ENCODE data around the gene FAM162A.
"Not testable (repeated sequence)": the region's sequence is repeated elsewhere in the genome, so short reads cannot be mapped to it uniquely, and the experiment has no call there.

Gene FAM162A

GRCh38 chr3:122427857-122428471 is 44.0 kb downstream of the FAM162A start:
- no peak overlapping the region for H3K4me3 ChIP-seq (ENCODE audit: control insufficient read depth, low read depth, low read length)
- no peak for DNase-seq (ENCODE audit: low read depth)
- TF ChIP-seq, protein P1, sequence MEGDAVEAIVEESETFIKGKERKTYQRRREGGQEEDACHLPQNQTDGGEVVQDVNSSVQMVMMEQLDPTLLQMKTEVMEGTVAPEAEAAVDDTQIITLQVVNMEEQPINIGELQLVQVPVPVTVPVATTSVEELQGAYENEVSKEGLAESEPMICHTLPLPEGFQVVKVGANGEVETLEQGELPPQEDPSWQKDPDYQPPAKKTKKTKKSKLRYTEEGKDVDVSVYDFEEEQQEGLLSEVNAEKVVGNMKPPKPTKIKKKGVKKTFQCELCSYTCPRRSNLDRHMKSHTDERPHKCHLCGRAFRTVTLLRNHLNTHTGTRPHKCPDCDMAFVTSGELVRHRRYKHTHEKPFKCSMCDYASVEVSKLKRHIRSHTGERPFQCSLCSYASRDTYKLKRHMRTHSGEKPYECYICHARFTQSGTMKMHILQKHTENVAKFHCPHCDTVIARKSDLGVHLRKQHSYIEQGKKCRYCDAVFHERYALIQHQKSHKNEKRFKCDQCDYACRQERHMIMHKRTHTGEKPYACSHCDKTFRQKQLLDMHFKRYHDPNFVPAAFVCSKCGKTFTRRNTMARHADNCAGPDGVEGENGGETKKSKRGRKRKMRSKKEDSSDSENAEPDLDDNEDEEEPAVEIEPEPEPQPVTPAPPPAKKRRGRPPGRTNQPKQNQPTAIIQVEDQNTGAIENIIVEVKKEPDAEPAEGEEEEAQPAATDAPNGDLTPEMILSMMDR (conservative IDR thresholded peaks at IDR 0.05; ENCODE audit: control insufficient read depth, insufficient read depth, low read depth, low read length) = no peak

DNA sequence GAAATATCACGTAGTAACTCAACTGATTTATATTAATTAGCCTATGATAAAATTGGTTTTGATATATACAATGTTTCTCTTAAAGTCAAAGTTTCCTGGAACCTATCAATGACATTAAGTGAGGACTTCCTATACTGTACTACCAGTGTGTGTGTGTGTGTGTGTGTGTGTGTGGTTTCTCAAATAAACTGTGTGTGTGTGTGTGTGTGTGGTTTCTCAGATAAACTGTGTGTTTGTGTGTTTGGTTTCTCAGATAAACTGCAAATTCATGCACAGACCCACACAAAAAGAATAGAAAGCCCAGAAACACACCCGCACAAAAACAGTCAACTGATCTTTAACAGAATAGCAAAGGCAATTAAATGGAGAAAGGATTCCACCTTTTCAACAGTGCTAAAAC is 46.4 kb downstream of the FAM162A start:
- no peak for DNase-seq (ENCODE audit: low read depth)
- TF ChIP-seq, protein P1 (conservative IDR thresholded peaks at IDR 0.05; ENCODE audit: control insufficient read depth, insufficient read depth, low read depth, low read length) = no peak
- no peak overlapping the region for H3K4me3 ChIP-seq (ENCODE audit: control insufficient read depth, low read depth, low read length)

DNA sequence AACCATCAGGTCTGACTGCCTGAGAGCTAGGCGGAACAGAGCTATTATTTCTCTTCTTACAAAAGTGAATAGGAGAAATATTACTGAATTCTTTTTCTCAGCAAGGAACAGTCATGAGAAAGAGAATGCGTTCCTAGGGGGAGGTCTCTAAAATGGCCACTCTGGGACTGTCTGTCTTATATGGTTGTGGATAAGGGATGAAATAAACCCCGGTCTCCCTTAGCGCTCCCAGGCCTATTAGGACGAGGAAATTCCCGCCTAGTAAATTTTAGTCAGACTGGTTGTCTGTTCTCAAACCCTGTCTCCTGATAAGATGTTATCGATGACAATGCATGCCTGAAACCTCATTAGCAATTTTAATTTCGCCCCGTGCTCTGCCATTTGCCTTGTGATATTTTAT is 52.0 kb downstream of the FAM162A start:
- no peak for DNase-seq (ENCODE audit: low read depth)
- TF ChIP-seq, protein P1 (conservative IDR thresholded peaks at IDR 0.05; ENCODE audit: control insufficient read depth, insufficient read depth, low read depth, low read length) = no peak
- H3K4me3 ChIP-seq (ENCODE audit: control insufficient read depth, low read depth, low read length) = no peak overlapping the region

- TF ChIP-seq, protein P1 (conservative IDR thresholded peaks at IDR 0.05; ENCODE audit: control insufficient read depth, insufficient read depth, low read depth, low read length) = no peak
Observed at GRCh38 chr3:122443090-122443489, 59.1 kb downstream of the FAM162A start.

GRCh38 chr3:122443762-122444490 is 59.9 kb downstream of the FAM162A start:
- not testable (repeated sequence) for DNase-seq (ENCODE audit: low read depth); H3K4me3 ChIP-seq (ENCODE audit: control insufficient read depth, low read depth, low read length)

More at GRCh38 chr3:122443090-122443489, 59.1 kb downstream of the FAM162A start:
- no peak for DNase-seq (ENCODE audit: low read depth)
- H3K4me3 ChIP-seq (ENCODE audit: control insufficient read depth, low read depth, low read length) = no peak overlapping the region

GRCh38 chr3:122444491-122444887 is 60.5 kb downstream of the FAM162A start:
- DNase-seq (ENCODE audit: low read depth); H3K4me3 ChIP-seq (ENCODE audit: control insufficient read depth, low read depth, low read length): not testable (repeated sequence)

DNA sequence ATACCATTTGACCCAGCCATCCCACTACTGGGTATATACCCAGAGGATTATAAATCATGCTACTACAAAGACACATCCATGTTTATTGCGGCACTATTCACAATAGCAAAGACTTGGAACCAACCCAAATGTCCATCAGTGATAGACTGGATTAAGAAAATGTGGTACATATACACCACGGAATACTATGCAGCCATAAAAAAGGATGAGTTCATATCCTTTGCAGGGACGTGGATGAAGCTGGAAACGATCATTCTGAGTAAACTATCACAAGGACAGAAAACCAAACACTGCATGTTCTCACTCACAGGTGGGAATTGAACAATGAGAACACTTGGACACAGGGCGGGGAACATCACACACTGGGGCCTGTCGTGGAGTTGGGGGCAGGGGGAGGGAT is 64.2 kb downstream of the FAM162A start:
- H3K4me3 ChIP-seq (ENCODE audit: control insufficient read depth, low read depth, low read length); DNase-seq (ENCODE audit: low read depth): not testable (repeated sequence)

- H3K4me3 ChIP-seq (ENCODE audit: control insufficient read depth, low read depth, low read length) = no peak overlapping the region
- DNase-seq (ENCODE audit: low read depth) = no peak
- TF ChIP-seq, protein P1 (conservative IDR thresholded peaks at IDR 0.05; ENCODE audit: control insufficient read depth, insufficient read depth, low read depth, low read length) = no peak
Observed at GRCh38 chr3:122451371-122451770, 67.4 kb downstream of the FAM162A start.

All from fibroblast of mammary gland (primary cell).